Stomach (tissue), 9 donors: Measurements from ENCODE around the gene ANKS1A. TPM values are rescaled to one million over a fixed set of nuclear protein-coding genes. Genes with fewer than 3 reads are reported as not detected.

Experiments
- DNase-seq, 2 donors: peaks; one replicate each; pipeline versions ENCODE4 v3.0.0 to v3.0.0-alpha.2; 2013 to 2019
- H3K27ac ChIP-seq, 5 donors: fragments of 200-600 bp in 4 of 5; sonication (generic) in 4 of 5; one replicate each; pipeline ENCODE4 v1.5.1; 2013 to 2019; ENCODE audit warnings: mild to moderate bottlenecking in 1 of 5, moderate library complexity in 1 of 5
- H3K27me3 ChIP-seq, 3 donors: fragments of 200-600 bp; sonication (generic); one replicate each; pipeline ENCODE4 v1.5.1; 2017 to 2019; ENCODE audit warnings: mixed run types in 1 of 3
- H3K36me3 ChIP-seq, 4 donors: fragments of 200-600 bp; sonication (generic); 1 replicate in 3 of 4; 2 replicates in 1 of 4; pipeline ENCODE4 v1.5.1; 2016 to 2019
- H3K4me1 ChIP-seq, 4 donors: fragments of 200-600 bp; sonication (generic); one replicate each; pipeline ENCODE4 v1.5.1; 2016 to 2019
- H3K4me3 ChIP-seq, 4 donors: fragments of 200-600 bp; sonication (generic) in 3 of 4; one replicate each; pipeline ENCODE4 v1.5.1; 2016 to 2019; ENCODE audit warnings: mild to moderate bottlenecking in 1 of 4
- H3K9me3 ChIP-seq, 4 donors: fragments of 200-600 bp; sonication (generic); one replicate each; pipeline ENCODE4 v1.5.1; 2016 to 2019
- EP300 ChIP-seq: sonication (generic); formaldehyde crosslinking; IDR thresholded peaks from one replicate; pipeline ENCODE4 v1.6.1; 2017; ENCODE audit warnings: antibody characterized with exemption
- POLR2A ChIP-seq, 4 donors: fragments of 450-650 bp; IDR thresholded peaks; one replicate each; pipeline ENCODE4 v1.6.1; 2016; ENCODE audit warnings: antibody characterized with exemption in 4 of 4, control low read depth in 2 of 4, mild to moderate bottlenecking in 1 of 4, moderate library complexity in 1 of 4
- POLR2AphosphoS5 ChIP-seq, 3 donors: sonication (generic); formaldehyde crosslinking; IDR thresholded peaks; one replicate each; pipeline ENCODE4 v1.6.1; 2016; ENCODE audit warnings: antibody characterized with exemption in 3 of 3
- WGBS, 5 donors: extraction: QIAGEN DNeasy Blood & Tissue Kit in 3 of 5; methylation state at CpG; one replicate each; pipeline versions ENCODE4 v1.1.5 to v1.1.7; 2013 to 2018; 5-methylcytosine and 5-hydroxymethylcytosine counted together
- intact Hi-C: fragments of 100-400 bp; cut with DNase I; formaldehyde crosslinking; loops from one replicate; pipeline ENCODE4 v1.15.1; 2023; ENCODE audit warnings: low total_unique reads
- polyA plus RNA-seq, 3 donors: library from polyadenylated mRNA; stranded (reverse); fragments of 200-250 nt; gene quantifications; one replicate each; pipeline ENCODE4 v1.2.3, GENCODE V29; 2013
- total RNA-seq, 5 donors: library from RNA; depleted of rRNA; stranded (reverse); fragments of >200 nt; gene quantifications; one replicate each; pipeline versions ENCODE4 v1.1.0 to v1.2.3, GENCODE V29; 2014 to 2016
- TF ChIP-seq, protein P1 (sequence below), 7 experiments: fragments of 450-650 bp in 4 of 7; fragments of 200-600 bp in 3 of 7; sonication (generic) in 3 of 7; IDR thresholded peaks; one replicate each; pipeline ENCODE4 v1.5.1; 2016 to 2019; ENCODE audit warnings: antibody characterized with exemption in 7 of 7, control low read depth in 2 of 7, mild to moderate bottlenecking in 1 of 7
- donor health status: healthy with polysubstance abuse.
- donor health status: Bipolar disorder and iron deficiency.
- donor health status: healthy.

ANKS1A gene
- total and polyA plus RNA-seq, 8 donors, result 6.1 to 40.6 (median 21.5) TPM

DNA sequence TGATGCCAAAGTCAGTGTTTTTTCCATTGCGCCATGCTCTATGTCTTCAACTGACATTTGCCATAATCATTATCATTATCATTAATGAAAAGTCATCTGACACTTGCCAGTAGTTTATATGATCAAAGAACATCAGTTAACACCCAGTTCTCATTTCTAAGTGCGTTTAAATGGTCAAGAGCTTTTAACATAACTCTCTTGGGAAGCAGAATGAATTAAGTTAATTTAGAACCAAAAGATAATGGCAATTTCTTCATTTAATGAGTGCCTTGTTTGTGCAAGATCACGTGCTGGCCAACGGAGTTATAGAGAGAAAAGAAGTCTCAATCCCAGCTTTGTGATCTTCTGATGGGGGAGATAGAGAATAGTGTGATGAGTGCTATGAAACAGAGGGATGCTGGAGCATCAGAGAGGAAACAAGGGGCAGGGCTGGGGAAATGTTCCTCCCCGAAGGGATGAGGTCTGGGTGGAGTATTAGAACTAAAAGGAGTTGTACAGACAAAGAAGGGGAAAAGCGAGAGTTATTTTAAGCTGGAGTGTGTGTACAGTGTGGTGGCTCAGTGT lies 20.3 kb downstream of the ANKS1A start:
- no peaks in the 10 kb centered on the region for H3K27me3 ChIP-seq
- intact Hi-C loops, result no loop called here
- WGBS, 5 donors, result 88 to 92% (median 91%) methylated on average over 6 of the region's 6 CpGs

DNA sequence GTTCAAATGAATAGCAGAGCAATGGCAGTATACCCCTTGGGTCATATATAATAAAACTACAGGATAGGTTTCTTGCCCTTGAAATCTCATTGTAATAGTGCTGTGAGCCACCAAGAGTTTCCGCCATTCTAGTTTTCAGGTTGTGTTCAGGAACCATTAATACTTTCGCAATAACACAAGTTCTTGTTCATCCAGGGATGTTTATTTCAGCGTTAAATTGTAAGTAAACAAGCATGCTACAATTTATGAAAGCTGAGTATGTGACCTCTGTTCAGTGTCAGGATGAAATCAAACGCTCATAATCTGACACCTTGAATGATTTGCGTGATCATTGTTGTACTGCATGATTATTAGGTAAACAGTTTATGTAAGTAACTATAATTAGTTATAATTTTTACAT lies 22.8 kb downstream of the ANKS1A start:
- DNase-seq, result no peak
- WGBS, 5 donors, result 81 to 86% (median 82%) methylated on average over 5 of the region's 5 CpGs
- Histone ChIP-seq H3K27me3 (no peaks in the 10 kb centered on the region), H3K27ac (no peak overlapping the region), H3K36me3 (no peaks in the 10 kb centered on the region), H3K4me3 (no peak overlapping the region), H3K4me1 (peaks cover 0 to 51% (median 26%) of the 10 kb centered on the region in 4 donors), H3K9me3 (no peaks in the 10 kb centered on the region)
- intact Hi-C loops, result no loop called here
- TF ChIP-seq EP300, result no peak
- TF ChIP-seq POLR2A (IDR thresholded peaks at IDR 0.05), result no peak
- TF ChIP-seq POLR2AphosphoS5 (IDR thresholded peaks at IDR 0.05), result no peak
- TF ChIP-seq, protein P1, sequence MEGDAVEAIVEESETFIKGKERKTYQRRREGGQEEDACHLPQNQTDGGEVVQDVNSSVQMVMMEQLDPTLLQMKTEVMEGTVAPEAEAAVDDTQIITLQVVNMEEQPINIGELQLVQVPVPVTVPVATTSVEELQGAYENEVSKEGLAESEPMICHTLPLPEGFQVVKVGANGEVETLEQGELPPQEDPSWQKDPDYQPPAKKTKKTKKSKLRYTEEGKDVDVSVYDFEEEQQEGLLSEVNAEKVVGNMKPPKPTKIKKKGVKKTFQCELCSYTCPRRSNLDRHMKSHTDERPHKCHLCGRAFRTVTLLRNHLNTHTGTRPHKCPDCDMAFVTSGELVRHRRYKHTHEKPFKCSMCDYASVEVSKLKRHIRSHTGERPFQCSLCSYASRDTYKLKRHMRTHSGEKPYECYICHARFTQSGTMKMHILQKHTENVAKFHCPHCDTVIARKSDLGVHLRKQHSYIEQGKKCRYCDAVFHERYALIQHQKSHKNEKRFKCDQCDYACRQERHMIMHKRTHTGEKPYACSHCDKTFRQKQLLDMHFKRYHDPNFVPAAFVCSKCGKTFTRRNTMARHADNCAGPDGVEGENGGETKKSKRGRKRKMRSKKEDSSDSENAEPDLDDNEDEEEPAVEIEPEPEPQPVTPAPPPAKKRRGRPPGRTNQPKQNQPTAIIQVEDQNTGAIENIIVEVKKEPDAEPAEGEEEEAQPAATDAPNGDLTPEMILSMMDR (IDR thresholded peaks at IDR 0.05), result no peak

More for the DNA sequence above, 20.3 kb downstream of the ANKS1A start:
- H3K27ac ChIP-seq, result no peak overlapping the region
- no peak overlapping the region for H3K4me3 ChIP-seq
- no peaks in the 10 kb centered on the region for H3K36me3 ChIP-seq
- H3K4me1 ChIP-seq, result peaks cover 0 to 54% (median 26%) of the 10 kb centered on the region in 4 donors
- no peaks in the 10 kb centered on the region for H3K9me3 ChIP-seq
- TF ChIP-seq POLR2AphosphoS5 (IDR thresholded peaks at IDR 0.05) (no peak), POLR2A (IDR thresholded peaks at IDR 0.05) (no peak), EP300 (no peak)
- TF ChIP-seq, protein P1 (IDR thresholded peaks at IDR 0.05), result no peak
- no peak for DNase-seq

DNA sequence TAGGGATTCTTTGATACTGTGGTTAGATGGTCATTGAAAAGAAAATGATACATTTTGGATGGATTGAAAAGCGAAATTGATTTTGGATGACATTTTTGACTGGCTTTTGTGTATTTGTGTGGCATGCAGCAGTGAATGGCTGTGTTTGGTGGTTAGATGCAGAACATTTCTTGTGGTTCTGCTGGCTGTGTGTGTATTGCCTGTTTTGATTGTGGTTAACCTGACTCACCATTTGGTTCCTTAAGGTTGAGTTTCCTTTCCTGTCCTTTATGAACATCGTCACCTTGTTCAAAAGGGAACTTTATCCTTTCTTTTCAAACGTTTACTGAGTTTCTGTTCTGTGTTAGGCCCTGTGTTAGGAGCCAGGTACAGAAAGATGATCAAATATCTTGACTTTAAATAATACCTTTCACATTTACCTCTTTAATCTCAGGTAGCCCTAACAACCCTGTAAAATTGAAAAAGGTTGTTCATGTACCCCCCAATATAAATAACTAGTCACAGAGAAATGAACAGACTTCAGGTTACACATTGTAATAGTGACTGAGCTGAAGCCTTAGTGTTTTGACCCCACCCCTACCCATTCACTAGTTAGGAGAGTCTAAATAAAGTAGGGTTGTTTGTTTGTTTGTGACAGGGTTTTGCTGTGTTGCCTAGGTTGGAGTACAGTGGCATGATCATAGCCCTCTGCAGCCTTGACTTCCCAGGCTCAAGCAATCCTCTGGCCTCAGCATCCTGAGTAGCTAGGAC lies 23.8 kb downstream of the ANKS1A start:
- Histone ChIP-seq H3K4me1 (peaks cover 0 to 44% (median 25%) of the 10 kb centered on the region in 4 donors), H3K9me3 (no peaks in the 10 kb centered on the region), H3K27ac (no peak overlapping the region), H3K4me3 (no peak overlapping the region), H3K27me3 (no peaks in the 10 kb centered on the region), H3K36me3 (no peaks in the 10 kb centered on the region)
- intact Hi-C loops, result no loop called here
- TF ChIP-seq, protein P1 (IDR thresholded peaks at IDR 0.05), result no peak
- TF ChIP-seq EP300 (no peak), POLR2A (IDR thresholded peaks at IDR 0.05) (no peak), POLR2AphosphoS5 (IDR thresholded peaks at IDR 0.05) (no peak)
- WGBS, 5 donors, result 55 to 63% (median 57%) methylated on average over 3 of the region's 3 CpGs
- no peak for DNase-seq

DNA sequence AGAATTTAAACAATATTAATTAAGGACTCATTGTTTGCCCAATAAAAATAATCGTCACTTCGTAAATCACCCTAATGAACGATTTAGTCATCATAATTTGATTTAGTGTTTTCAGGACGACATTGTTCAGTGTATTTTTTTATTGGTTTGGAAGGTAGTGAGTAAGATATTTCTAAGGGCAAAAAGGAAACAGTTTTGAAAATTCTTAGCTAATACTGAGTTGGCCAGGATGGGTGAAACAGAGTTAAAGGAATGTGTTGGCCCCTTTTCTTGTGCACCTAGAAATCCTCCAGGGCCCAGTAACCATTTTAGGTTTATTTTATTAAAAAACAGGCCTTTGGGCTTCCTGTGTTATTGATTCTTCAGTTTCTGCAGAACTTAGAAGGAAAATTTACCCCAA lies 25.3 kb downstream of the ANKS1A start:
- no peak overlapping the region for H3K27ac ChIP-seq
- intact Hi-C loops, result no loop called here
- no peak for DNase-seq
- 90 to 95% (median 94%) methylated on average over 4 of the region's 4 CpGs for WGBS, 5 donors
- peaks cover 0 to 34% (median 20%) of the 10 kb centered on the region in 4 donors for H3K4me1 ChIP-seq
- no peaks in the 10 kb centered on the region for H3K36me3 ChIP-seq
- TF ChIP-seq, protein P1 (IDR thresholded peaks at IDR 0.05), result no peak
- TF ChIP-seq POLR2A (IDR thresholded peaks at IDR 0.05), result no peak
- no peak for TF ChIP-seq EP300
- TF ChIP-seq POLR2AphosphoS5 (IDR thresholded peaks at IDR 0.05), result no peak
- H3K27me3 ChIP-seq, result no peaks in the 10 kb centered on the region
- H3K4me3 ChIP-seq, result no peak overlapping the region
- no peaks in the 10 kb centered on the region for H3K9me3 ChIP-seq
